ENCODE results near the gene SEMA3A. TPM values are rescaled to one million over a fixed set of nuclear protein-coding genes. Genes with fewer than 3 reads are reported as not detected.
"Not testable (repeated sequence)": the region's sequence is repeated elsewhere in the genome, so short reads cannot be mapped to it uniquely, and the experiment has no call there.

The SEMA3A gene
- total RNA-seq, 1 donor from 2014 or later, result 0.20 TPM

GRCh38 chr7:84154991-84155781 is 39.4 kb downstream of the SEMA3A start:
- no peak for DNase-seq (ENCODE audit: low read depth, low spot score)

GRCh38 chr7:84152995-84153394 is 41.6 kb downstream of the SEMA3A start:
- DNase-seq (ENCODE audit: low read depth, low spot score), result no peak

GRCh38 chr7:84150370-84150769 is 44.2 kb downstream of the SEMA3A start:
- not testable (repeated sequence) for DNase-seq (ENCODE audit: low read depth, low spot score)

GRCh38 chr7:84149573-84149972 is 45.0 kb downstream of the SEMA3A start:
- no peak for DNase-seq (ENCODE audit: low read depth, low spot score)

GRCh38 chr7:84145892-84146291 is 48.7 kb downstream of the SEMA3A start:
- DNase-seq (ENCODE audit: low read depth, low spot score), result no peak

GRCh38 chr7:84144935-84145334 is 49.7 kb downstream of the SEMA3A start:
- no peak for DNase-seq (ENCODE audit: low read depth, low spot score)

GRCh38 chr7:84144480-84144879 is 50.1 kb downstream of the SEMA3A start:
- no peak for DNase-seq (ENCODE audit: low read depth, low spot score)

- no peak for DNase-seq (ENCODE audit: low read depth, low spot score)
These were observed 51.9 kb downstream of the SEMA3A start for GRCh38 chr7:84142726-84143125.

GRCh38 chr7:84139986-84140729 is 54.4 kb downstream of the SEMA3A start:
- DNase-seq (ENCODE audit: low read depth, low spot score), result no peak

- DNase-seq (ENCODE audit: low read depth, low spot score), result no peak
These were observed 56.2 kb downstream of the SEMA3A start for GRCh38 chr7:84138411-84138810.

- no peak for DNase-seq (ENCODE audit: low read depth, low spot score)
These were observed 56.8 kb downstream of the SEMA3A start for GRCh38 chr7:84137812-84138211.

GRCh38 chr7:84136809-84137208 is 57.8 kb downstream of the SEMA3A start:
- no peak for DNase-seq (ENCODE audit: low read depth, low spot score)

- DNase-seq (ENCODE audit: low read depth, low spot score), result no peak
These were observed 58.3 kb downstream of the SEMA3A start for GRCh38 chr7:84136336-84136735.

GRCh38 chr7:84134169-84134568 is 60.4 kb downstream of the SEMA3A start:
- DNase-seq (ENCODE audit: low read depth, low spot score), result no peak

- DNase-seq (ENCODE audit: low read depth, low spot score), result no peak
These were observed 68.9 kb downstream of the SEMA3A start for GRCh38 chr7:84125654-84126053.

GRCh38 chr7:84123965-84124547 is 70.5 kb downstream of the SEMA3A start:
- no peak for DNase-seq (ENCODE audit: low read depth, low spot score)

- DNase-seq (ENCODE audit: low read depth, low spot score), result no peak
These were observed 71.8 kb downstream of the SEMA3A start for GRCh38 chr7:84122582-84123360.

GRCh38 chr7:84117304-84117703 is 77.3 kb downstream of the SEMA3A start:
- no peak for DNase-seq (ENCODE audit: low read depth, low spot score)

- no peak for DNase-seq (ENCODE audit: low read depth, low spot score)
These were observed 80.4 kb downstream of the SEMA3A start for GRCh38 chr7:84113906-84114850.

- no peak for DNase-seq (ENCODE audit: low read depth, low spot score)
These were observed 81.3 kb downstream of the SEMA3A start for GRCh38 chr7:84113286-84113685.
